HG02943 (cell line): ENCODE results near the gene INPP4B.

Experiments used
- ATAC-seq: cut with Tn5 transposase; IDR thresholded peaks from one replicate; pipeline ENCODE4 v1.9.1; 2021; ENCODE audit warnings: mild to moderate bottlenecking, low read depth, moderate library complexity; ENCODE audit not compliant: unreplicated experiment

Gene INPP4B

DNA sequence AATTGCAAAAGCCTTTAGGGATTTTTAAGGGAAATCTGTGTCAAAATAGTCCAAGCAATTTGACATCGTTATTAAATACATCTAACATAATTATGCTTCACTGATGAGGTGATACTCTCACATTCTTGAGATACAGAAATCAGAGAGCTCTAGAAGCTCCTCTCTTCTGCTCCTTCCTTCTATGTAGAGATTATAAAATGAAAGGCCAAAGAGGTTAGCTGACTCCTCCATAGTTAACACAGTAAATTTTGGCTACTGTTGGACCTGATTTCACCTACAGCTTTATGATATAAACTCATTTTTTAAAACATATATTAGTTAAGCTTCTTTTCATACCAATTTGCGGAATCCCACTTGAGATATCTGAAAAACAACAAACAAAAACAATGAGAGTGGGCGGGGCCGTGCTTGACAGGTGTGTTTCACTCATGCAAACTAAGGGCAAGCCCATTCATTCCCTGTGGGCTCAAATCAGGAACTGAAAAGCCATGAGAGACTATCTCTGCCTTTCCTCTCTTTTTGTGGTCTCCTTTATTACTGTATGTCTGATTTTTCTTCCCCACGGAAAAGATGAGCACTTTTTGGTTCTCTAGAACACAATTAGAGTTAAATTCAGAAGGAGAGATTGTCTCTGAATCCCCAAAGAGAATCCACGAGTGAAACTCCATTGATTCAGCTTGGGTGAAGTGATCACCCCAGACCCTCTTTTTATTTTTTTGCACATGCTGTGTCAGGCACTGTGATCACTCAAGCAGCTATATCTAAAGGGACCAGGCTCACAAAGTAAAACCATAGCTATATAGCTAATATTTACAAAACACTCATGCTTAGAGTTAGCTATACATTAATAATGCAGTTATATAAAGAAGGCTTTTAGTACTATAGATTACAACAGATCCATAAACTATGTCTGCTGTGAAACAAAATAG lies 643.4 kb downstream of the INPP4B start:
- ATAC-seq = peak; percentile 67

DNA sequence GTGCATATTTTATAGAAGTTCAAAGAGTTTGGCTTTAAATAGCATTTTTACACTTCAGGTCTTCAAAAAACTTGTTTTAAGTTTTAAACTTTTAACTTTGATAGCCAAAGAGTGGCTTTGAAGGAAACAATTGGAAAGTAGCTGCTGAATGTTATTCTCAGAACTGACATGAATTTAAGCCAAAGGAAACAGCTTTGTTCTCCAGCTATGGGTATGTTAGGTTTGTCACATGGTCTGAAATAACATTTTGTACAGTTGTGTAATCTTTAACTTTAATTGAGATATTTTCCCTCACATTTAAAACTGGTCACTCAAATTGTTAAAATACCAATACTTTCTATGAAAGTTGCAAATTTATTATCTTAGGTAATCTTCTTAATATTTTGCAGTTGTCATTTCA lies 645.1 kb downstream of the INPP4B start:
- no peak for ATAC-seq

DNA sequence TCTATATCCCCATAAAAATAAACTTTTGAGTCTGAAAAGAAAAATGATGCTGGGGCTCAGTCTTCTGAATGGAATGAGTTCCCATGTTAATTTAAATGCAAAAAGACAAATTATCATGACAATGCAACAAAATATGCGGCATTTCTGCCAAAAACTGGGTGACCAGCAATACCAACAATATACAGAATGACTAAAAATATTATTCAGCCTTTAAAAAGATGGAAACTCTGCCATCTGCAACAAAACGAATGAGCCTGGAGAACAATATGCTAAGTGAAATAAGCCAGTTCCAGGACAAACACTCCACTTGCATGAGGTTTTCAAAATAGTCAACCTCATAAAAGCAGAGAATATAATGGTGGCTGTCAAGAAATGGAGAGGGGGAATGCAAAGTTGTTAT lies 651.2 kb downstream of the INPP4B start:
- no peak for ATAC-seq

DNA sequence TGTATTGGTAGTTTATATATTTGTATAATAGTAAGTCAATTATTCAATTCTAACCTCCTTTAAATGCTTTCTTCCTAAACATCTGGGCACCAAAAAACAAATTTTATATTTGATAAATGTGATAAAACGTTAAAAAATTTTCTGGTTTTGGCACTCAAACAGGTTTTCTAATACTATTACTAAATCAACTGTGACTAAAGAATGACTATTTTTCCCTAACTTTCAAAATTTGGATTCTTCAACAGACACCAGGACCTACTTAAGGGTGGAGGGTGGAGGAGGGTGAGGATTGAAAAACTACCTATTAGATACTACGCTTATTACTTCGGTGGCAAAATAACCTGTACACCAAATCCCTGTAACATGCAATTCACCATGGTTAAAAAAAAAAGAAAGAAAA lies 654.2 kb downstream of the INPP4B start:
- no peak for ATAC-seq

DNA sequence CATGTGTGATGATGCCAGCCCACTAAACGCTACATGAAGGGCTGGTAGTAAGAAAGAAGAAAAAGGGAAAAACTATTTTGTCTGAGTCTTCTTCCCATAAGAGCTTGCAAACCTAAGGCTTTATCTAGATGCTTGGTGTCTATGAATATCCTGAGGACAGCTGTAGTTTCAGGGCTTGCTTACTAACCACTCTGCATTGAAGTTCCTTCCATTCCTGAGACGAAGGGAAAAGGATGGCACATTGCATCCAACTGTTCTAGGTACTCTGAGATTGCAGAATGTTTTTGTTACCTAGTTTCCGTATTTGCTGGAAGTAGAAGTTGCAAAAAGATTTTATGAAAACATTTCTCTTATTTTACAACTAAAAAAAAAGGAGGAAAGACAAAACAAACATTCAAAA lies 665.1 kb downstream of the INPP4B start:
- no peak for ATAC-seq

DNA sequence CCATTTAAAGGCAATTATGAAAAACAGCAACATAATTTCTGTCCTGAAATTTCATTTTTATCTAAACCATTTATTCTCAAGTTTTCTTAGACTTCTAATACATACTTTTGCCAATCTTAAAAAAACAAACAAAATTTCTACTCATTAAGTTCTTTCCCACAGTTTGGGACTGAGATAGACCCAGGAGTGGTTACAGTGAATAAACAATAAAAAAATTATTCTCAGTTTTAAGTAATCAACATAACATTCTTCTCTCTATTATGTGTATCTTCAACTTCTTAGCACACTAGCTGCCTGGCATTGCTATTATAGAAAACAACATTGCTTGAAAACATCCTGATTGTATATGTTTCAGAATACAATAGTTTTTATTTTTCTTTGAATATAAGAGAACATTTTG lies 676.9 kb downstream of the INPP4B start:
- no peak for ATAC-seq

DNA sequence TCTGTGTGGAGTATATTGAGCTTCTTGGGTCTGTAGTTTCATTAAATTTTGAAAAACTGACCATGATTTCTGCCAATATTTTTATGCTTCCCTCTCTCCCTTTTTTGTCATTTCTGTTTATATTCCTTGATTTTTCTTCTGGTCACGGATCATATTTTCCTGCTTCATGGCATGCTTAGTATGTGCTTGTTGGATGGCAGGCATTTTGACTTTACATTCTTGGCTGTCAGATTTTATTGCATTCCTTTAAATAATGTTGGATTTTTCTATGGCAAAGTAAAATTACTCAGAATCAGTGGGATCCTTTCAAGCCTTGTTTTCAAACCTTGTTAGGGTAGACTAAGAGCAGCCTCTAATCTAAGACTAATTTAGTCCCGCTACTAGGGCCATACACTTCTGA lies 677.9 kb downstream of the INPP4B start:
- ATAC-seq = no peak

DNA sequence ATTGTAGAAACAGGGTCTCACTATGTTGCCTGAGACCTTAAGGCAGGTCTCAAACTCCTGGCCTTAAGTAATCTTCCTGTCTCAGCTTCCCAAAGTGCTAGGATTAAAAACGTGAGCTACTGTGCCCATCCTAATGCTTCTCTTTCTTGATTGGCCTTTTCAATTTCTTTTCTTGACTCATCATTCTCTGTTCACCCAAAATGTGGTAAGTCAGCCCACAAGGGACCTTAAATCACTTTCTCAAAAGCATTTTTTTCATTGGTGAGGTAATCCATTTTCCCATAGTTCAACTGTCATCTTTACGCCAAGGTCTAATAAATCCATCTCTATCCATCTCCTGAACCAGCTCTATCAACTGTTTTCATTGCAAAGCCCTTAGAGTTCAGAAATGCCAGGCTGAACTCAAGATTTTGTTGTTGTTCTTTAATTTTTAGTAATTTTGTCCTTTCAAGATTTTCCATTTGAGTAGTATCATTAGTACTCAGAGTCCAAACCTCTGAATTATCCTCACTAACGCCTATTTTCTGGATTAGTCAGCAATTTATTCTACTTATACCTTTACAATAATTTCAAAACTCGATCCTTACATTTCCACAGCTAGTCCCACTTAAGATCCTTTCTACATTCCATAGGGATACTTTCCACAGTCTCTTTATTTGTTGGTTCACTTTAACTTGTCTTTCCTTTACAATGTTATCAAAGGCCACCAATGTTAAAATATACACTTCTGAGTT lies 681.2 kb downstream of the INPP4B start:
- no peak for ATAC-seq

DNA sequence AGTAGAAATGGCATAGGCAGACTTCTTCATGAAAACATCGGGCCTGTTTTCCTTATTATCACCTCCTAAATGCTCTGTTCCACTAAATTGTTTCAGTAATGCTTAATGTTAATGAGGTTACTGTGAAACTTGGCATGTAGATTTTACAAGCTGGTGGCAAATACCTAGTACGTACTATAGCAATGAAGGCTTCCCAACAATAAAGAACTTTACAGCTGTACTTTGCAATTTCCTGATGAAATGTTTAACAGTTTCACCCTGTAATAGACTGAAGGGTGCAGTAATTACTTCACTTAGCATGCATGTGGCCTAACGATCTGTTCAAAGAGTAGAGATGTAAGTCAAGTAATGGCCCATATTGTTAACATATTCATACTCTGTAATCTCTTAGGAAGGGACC lies 685.0 kb downstream of the INPP4B start:
- ATAC-seq = no peak

DNA sequence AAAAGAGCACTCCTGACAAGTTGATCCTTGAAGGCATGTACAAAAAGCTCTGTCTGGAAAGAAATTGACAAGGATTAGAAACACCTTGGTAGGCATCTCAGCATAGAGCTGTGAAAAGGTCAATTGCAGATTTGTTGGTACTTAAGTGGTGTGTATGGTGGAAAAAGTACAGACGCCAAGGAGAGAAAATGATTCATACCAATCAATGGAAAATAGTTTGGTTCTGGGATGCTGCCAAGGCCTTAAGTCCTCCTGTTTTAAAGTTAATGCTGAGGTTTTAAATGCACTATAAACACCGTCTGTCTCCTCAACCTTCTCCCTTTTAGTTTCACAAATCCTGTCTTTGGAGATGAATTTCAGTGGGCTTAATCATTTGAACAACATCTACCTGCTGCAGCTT lies 685.6 kb downstream of the INPP4B start:
- no peak for ATAC-seq

DNA sequence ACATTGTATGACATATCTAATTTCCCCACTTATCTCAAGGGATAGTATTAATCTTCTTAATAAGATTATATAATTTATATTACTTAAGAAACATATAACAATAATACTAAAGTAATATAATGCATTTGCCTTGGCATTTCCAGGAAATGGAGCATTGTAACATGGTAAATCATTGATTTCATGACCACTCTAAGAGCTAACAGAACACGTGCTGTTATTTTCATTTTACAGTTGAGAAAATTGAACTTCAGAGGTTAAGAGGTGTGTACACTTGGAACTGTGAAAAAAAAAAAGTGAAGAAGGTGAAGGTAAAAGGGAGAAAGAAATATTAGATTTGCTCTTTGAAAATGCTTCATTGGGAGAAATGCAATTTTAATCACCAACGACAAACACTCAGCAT lies 687.1 kb downstream of the INPP4B start:
- ATAC-seq = no peak

DNA sequence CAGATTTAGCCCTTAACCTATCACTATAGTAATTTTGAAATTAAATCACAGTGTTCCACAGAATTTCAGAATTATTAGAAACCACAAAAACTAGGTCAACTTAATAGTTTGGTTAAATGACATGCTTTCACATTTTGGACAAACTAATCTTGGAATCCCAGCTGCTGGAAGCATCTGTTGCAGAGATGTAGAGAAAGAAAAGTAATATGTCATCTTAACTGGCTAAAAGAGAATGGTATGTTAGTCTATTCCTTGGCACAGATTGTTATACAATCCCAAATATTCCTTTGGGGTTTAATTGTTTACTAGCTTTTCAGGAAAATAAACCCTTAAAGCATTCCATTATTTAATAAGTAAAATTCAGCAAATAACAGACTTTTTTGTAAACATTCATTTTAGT lies 689.8 kb downstream of the INPP4B start:
- no peak for ATAC-seq

DNA sequence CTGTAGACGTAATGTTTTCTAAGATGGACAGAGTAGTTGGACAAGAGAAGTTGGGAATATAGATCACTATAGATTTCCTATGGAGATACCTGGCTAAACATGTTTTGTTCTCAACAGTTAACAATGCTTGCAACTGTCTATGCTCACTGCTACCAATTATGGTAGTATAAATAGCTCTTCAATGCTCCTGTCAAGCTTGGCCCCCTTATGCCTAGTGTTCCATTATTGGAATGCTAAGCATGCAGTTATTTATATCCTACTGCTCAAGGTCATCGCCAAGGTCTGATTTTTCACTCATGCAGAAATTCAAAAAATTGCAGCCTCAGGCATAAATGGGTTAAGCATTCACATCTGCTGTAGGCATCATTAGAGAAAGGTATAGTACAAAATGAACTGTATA lies 690.8 kb downstream of the INPP4B start:
- ATAC-seq = no peak

DNA sequence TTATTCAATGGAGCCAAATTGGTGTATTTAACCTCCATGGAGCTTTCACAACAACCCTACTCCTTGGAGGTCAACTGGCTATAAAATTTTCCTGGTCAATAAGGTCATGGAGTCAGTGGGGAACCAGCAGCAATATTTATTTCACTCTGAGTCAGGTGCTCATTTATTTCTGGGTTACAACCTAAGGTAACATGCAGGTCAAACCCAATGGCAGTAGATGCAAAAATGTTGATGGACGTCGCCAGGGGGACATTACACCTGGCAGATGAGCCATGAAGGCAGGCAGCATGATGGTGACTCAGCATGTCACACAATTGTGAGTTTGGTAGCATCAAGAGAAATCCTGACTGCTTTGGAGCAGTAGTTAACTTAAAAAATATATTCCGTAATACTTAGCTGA lies 695.6 kb downstream of the INPP4B start:
- no peak for ATAC-seq

DNA sequence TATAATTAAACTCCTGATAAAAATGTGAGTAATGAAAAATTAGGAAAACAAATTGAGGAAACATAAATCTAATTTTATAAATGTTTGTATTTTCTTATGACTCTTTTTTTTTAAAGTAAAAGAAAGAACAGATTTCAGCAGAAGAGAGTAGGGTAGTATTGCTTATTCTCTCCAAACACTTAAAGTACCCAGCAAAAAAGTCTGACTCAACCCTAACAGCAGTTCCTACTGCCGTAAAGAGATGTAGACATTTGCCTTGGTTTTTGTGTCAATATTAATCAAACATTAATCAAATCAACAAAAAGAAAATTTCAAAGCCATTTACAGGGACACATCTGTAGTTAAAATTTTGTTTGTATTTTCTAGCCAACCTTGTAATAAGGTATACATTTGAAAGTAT lies 701.3 kb downstream of the INPP4B start:
- ATAC-seq = no peak

DNA sequence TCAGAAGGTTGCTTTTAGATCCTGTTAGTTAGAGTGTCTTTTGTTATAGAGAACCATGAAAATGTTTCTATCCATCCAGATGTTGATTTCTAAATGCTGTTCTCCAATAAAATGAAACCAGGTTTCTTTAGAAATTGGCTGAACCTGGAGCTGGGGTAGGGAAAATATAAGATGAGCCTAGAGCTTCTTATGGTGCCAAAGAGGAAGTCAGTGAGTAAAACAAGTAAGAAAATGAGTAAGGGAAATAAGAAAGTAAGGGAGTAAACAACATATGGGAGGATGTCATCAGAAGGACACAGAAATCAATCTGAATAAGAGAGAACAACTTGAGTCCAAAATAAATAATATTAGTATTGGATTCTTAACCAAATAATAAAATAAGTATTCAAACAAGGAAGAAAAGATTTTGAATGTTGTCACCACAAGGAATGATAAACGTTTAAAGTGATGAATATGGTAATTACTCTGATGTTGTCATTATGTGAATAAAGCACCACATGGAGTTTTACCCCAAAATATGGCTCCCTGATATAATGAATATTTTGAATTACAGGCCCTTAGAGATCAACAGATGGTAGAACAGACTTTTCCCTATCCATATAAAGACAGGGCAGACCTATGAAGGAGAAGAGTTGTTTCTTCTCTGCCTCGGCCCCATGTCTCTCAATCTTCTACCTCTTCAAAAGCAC lies 703.6 kb downstream of the INPP4B start:
- no peak for ATAC-seq

DNA sequence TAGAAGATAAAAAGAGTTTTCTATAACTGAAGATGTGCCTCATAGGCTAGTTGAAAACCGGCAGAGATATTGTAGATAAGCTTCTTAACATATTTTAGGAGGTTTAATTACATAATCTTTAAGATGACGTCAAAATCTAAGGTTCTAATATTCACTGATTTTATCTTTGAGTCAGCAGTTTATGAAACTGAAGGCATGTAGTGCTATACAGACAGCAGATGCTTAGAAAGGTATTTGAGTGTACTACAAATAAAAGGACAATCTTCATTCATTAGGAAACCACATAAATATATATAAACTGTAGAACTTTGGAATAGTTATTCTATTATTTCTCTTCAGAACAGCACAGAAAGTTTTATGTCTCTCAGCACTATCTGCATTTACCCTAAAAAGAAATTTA lies 704.9 kb downstream of the INPP4B start:
- ATAC-seq = no peak

DNA sequence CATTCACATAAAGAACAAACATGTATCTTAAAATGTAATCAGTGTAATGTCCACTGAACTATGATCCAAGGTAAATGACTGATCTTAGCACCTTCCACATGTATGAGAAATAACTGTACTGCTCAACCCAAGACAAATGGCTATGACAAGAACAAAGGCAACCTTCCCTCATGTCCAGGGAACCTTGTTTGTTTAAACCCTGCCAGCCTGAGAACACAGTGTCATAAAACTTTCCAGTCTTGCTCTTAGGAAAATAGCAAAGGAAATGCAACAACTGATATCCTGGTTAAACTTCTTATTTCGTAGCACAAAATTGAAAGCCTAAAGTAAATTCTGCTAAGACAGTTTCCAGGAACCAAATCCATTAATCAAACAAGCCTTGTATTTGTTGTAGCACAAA lies 715.4 kb downstream of the INPP4B start:
- ATAC-seq = no peak

DNA sequence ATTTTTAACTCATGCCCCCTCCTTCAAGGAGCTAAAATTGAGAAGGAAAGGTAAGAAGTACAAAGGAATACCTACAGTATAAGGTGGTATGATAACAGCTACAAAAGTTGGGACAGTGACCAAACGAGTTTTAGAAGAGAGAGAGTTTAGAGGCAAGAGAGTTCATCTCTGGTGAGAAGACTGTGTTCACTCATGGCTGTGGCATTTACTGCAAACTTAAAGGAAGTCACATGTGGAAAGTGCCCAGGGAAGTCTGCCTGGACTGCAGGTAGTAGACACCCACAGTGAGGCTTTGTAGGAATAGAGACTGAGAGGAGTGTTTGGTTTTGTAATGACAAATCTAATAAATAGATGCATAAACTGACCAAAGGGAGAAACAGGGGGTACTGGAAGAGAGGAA lies 716.2 kb downstream of the INPP4B start:
- ATAC-seq = no peak

DNA sequence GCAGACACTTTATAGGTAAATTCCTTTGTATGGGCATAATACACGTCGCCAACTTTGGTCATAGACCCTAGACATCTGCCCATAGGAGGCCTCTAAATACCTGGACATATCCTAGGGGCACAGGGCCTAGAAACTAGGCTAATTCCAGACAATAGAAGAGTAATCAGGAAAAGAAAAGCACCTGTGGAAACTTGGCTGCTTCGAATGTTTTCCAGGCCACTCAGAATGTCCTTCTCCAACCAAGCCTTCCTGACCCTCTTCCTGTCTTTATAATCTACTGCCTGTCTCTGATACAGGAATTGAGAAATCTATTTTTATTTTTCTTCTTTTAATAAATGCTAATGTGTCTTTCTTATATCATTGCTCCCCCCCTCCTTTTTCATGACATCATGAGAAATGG lies 716.6 kb downstream of the INPP4B start:
- ATAC-seq = no peak

DNA sequence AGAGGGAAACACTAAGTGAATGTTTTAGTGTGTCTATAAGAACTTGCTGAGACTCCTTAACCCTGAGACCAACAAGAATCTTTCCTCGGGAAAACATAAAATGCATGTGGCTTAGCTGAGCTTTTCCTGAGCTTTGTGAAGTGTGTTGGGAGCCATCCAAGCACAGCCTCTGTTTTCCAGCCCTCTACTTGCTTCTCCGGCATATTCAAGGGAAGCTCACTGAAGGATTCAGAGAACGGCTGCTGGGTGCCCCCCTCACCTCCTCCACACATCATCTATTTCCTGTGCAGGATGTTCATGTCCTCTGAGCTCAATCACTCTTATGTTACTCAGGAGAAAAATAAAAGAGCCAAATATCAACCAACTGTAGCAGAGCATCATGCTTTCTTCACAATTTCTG lies 717.6 kb downstream of the INPP4B start:
- no peak for ATAC-seq
